ENCODE results near the gene DDX59. TPM values are rescaled to one million over a fixed set of nuclear protein-coding genes. Genes with fewer than 3 reads are reported as not detected.

DDX59 gene
- total RNA-seq, 1 experiment from 2014 or later, result 16.0 TPM

GRCh38 chr1:200626853-200627534 lies 42.7 kb downstream of the DDX59 start:
- Histone ChIP-seq H3K79me2 (ENCODE audit: insufficient read depth, low read length) (no peaks in the 10 kb centered on the region), H4K20me1 (ENCODE audit: insufficient read depth) (no peaks in the 10 kb centered on the region), H3K4me2 (ENCODE audit: low read length) (no peak overlapping the region), H3K36me3 (ENCODE audit: control insufficient read depth in 1 of 2, insufficient read depth in 2 of 2, low read length in 2 of 2) (no peaks in the 10 kb centered on the region), H3K9me3 (ENCODE audit: control insufficient read depth in 1 of 2, insufficient read depth in 1 of 2, low read depth in 1 of 2, low read length in 2 of 2) (no peaks in the 10 kb centered on the region), H3K27me3 (ENCODE audit: insufficient read depth, low read length) (no peaks in the 10 kb centered on the region), H2AFZ (ENCODE audit: low read depth, low read length, poor library complexity, severe bottlenecking) (no peak overlapping the region), H3K27ac (ENCODE audit: low read depth, low read length) (no peak overlapping the region), H3K4me1 (ENCODE audit: control insufficient read depth in 1 of 2, insufficient read depth in 2 of 2, low read length in 2 of 2) (peaks cover 4% of the 10 kb centered on the region in 2 experiments; a peak in 2 of 4 replicates), H3K9ac (ENCODE audit: low read length) (no peak overlapping the region), H3K4me3 (replicated peaks in 1 of 2; ENCODE audit: low read depth in 1 of 2, low read length in 2 of 2) (no peak overlapping the region), H3K9me2 (ENCODE audit: insufficient read depth) (no peaks in the 10 kb centered on the region)
- BruUV-seq (replicated peaks), result no TSS peak
- ATAC-seq, result no peak
- RAD21 ChIA-PET (ENCODE audit: low non-redundant PET in 1 of 2, low total read pairs in 2 of 2, uncharacterized antibody in 2 of 2, unreplicated experiment in 2 of 2), result no interaction called here
- DNase-seq (ENCODE audit: low read depth, low spot score), result no peak
- TF ChIP-seq CBX3 (IDR thresholded peaks at IDR 0.05; ENCODE audit: low read depth) (no peak), REST (IDR thresholded peaks at IDR 0.05; ENCODE audit: low read depth) (no peak), ZNF274 (IDR thresholded peaks at IDR 0.05; ENCODE audit: low read depth, low read length) (no peak), ELF1 (IDR thresholded peaks at IDR 0.05; ENCODE audit: borderline replicate concordance, low read depth) (no peak), FOSL1 (IDR thresholded peaks at IDR 0.05; ENCODE audit: low read depth) (no peak), CEBPB (IDR thresholded peaks at IDR 0.05; ENCODE audit: low read depth) (no peak), EZH2phosphoT487 (IDR thresholded peaks at IDR 0.05; ENCODE audit: borderline replicate concordance) (no peak), TCF7L2 (IDR thresholded peaks at IDR 0.05; ENCODE audit: borderline replicate concordance, extremely low read depth, insufficient read depth, insufficient read length) (no peak), YY1 (IDR thresholded peaks at IDR 0.05; ENCODE audit: extremely low read depth, insufficient replicate concordance, low read depth, low read length) (no peak)
- intact Hi-C loops (cut with micrococcal nuclease), result no loop called here
- POLR2A ChIA-PET, result no interaction called here
- CTCF ChIA-PET, result no interaction called here
